Stimulated activated CD8-positive, alpha-beta memory T cell treated with anti-CD3 and anti-CD28 coated beads, Interleukin-2, amount 100 ng/mL, for 48 hours (primary cell): ENCODE measurements around the gene WBP11.
"Not testable (repeated sequence)": the region's sequence is repeated elsewhere in the genome, so short reads cannot be mapped to it uniquely, and the experiment has no call there.

ENCODE experiments used
- DNase-seq, 2 donors: peaks; one replicate each; pipeline ENCODE4 v3.0.0-alpha.2; 2020; ENCODE audit warnings: low read depth in 2 of 2

WBP11 gene

GRCh38 chr12:14772946-14773345 is 30.3 kb downstream of the WBP11 start:
- DNase-seq: no peak

GRCh38 chr12:14771651-14772137 is 31.6 kb downstream of the WBP11 start:
- no peak for DNase-seq

GRCh38 chr12:14770496-14771461 is 32.5 kb downstream of the WBP11 start:
- peak; percentile 76 to 91 for DNase-seq

GRCh38 chr12:14769969-14770495 is 33.2 kb downstream of the WBP11 start:
- peak; percentile 81 to 84 for DNase-seq

GRCh38 chr12:14769466-14769968 is 33.8 kb downstream of the WBP11 start:
- no peak for DNase-seq

DNA sequence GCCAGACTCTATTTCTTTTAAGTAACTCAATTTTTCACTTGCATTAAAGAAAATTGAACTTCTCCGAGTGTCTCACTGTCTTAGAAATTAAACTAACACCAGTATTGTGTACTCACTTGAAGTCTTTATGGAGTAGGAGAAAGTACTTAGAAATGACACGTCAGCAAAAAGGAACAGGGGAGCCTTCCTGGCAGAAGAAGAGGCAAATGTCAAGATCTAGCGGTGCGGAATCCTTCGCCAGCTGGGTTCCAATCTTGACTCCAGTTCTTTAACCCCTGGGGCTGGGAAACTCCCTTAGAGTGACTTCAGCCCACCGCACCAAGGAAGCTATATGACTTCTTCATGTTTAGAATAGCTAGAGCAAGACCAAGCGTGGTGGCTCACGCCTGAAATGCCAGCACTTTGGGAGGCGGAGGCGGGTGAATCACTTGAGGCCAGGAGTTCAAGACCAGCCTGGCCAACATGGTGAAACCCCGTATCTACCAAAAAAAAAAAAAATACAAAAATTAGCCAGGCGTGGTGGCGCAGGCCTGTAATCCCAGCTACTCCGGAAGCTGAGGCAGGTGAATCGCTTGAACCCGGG is 34.4 kb downstream of the WBP11 start:
- DNase-seq: peak; percentile 12 to 28

- DNase-seq: no peak
Observed at GRCh38 chr12:14767617-14768016, 35.7 kb downstream of the WBP11 start.

DNA sequence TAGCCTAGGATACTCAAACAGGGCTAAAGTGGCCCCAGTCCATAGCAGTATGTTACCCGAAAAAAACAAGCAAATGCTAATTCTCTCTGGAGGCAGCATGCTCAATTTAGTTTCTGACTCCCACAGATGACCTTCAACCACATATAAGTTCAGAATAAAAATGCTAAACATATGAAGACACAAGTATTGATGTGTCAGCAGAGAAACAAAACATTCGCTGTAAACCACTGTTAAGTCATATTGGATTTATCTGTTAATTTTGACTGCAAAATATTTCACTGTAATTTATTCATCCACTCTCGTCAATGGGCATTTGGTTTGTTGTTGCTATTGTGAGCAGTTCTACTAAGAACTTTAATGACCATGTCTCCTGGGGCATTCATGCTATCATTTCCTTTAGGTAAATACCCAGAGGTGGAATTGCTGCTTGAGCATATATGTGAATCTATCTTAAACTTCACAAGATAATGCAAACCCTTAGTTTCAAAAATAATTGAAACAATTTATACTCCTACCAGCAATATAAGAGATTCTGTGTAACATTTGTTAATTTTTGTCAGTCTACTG is 36.5 kb downstream of the WBP11 start:
- DNase-seq: no peak

DNA sequence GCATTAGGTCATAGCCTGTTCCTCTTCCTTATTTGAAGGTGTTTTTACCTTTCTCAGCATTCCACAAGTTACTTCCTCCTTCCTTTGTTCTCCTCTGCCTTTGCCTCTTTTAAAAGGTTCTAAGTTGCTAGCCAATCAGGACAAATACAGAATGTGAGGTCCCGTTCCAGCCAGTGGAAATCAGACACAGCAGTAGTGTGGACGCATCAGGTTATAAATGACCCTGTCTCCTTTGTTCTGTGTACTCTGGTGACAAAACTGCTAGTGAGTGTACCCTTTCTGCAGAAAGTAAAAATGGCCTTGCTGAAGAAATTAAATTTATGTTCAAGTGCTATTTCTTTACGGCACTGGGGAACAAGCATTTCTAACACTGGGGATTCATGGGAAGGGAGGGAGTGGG is 37.3 kb downstream of the WBP11 start:
- DNase-seq: not testable (repeated sequence)

GRCh38 chr12:14765398-14765797 is 37.9 kb downstream of the WBP11 start:
- no peak for DNase-seq

DNA sequence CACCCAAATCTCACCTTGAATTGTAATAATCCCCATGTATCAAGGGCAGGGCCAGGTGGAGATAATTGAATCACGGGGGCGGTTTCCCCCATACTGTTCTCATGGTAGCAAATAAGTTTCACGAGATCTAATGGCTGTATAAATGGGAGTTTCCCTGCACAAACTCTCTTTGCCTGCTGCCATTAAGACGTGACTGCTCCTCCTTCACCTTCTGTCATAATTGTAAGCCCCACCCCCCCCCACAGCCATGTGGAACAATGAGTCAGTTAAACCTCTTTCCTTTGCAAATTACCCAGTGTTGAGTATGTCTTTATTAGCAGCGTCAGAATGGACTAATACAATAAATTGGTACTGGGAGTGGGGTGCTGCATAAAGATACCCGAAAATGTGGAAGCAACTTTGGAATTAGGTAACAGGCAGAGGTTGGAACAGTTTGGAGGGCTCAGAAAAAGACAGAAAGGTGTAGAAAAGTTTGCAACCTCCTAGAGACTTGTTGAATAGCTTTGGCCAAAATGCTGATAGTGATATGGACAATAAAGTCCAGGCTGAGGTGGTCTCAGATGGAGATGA is 43.5 kb downstream of the WBP11 start:
- DNase-seq: not testable (repeated sequence)

DNA sequence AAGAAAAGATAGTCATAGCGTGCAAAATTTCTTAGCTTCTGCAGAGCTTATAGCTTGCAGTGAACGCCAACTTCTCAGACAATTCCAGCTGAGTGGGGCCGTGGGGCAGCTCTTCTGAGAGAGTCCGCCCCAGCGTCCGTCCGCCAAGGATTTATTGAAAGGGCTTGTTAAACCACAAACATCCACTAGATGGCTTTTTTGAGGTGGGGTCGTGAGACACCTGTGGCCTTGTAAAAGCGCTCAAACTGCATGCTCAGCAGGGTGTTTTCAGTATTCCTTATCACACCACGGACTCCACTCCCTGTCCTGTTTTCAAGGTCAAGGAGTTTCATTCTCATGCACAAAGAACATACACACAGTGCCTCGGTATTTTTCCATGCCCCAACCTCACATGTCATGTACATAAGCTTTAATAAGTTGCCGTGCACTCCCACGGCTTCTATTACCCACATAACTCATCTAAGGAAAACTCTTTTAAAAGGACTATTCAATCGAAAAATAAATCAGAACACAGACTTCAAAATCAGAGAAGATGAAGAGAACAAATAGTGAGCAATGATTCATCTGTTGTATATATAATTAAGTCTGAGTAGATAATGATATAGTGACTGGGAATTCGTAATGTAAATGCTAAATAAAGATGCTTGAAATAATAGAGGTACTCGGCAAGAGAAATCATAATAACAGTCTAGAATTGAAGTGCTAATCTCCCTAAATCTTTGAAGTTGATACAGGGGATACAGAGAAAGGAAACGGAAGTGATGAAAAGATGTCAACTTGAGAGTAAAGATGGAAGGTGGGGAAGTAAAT is 46.7 kb downstream of the WBP11 start:
- DNase-seq: no peak

DNA sequence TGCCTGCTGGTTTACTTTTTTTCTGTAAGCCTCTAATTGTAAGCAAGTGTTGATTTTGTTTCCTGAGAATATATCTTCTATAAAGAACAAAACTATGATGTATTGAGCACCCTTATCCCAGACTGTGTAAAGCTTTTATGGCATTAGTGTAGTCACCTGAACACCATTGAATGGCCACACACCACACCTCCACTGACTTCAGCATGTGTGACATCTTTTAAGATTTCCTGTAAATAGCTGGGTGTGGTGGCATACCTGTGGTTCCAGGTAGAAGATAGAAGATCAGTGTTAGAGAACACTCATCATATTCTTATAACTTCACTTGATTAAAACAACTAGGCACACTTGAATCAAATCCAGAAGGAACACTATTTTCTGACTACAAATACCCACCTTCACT is 51.3 kb downstream of the WBP11 start:
- no peak for DNase-seq

DNA sequence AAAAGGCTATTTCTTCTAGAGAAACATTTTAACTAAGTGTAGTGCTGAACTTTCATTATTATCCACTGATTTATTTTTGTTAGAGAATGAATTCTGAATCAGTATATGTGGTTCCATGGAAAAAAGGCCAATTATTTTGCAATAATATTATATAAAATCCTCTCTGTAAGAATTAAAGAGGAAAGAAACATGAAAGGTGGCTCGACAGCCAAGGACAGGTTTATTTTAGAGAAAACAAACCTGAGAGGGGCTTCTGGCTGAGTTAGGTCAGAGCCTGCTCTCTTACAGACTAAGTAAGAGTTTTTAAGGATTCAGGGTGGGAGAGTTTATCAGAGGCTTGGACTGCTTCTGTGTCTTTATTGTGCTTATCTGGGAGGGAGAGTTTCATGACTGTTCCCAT is 60.2 kb downstream of the WBP11 start:
- DNase-seq: no peak

DNA sequence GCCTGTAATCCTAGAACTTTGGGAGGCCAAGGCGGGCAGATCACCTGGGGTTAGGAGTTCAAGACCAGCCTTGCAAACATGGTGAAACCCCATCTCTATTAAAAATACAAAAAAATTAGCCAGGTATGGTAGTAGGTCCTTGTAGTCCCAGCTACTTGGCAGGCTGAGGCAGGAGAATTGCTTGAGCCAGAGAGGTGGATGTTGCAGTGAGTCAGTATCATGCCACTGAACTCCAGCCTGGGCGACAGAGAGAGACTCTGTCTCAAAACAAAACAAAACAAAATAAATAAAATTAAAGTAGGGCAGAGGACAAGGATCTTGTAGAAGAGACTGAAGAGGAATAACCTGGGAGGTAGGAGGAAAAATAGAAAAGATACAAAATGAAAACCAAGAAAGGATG is 61.3 kb downstream of the WBP11 start:
- no peak for DNase-seq

DNA sequence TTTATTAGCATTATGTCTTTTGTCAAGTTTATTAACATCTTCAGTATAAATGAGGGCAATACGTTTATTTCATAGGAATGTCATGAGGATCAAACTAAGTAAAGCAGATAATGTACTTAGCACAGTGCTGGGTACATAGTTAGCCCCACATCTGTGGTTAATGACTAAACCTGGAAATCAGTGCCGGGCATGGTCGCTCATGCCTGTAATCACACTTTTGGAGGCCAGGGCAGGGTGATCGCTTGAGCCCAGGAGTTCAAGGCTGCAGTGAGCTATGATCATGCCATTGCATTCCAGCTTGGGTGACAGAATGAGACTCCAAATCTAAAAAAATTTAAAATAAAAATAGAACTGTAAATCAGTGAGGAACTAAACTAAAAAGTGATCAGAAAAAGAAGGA is 62.1 kb downstream of the WBP11 start:
- no peak for DNase-seq

DNA sequence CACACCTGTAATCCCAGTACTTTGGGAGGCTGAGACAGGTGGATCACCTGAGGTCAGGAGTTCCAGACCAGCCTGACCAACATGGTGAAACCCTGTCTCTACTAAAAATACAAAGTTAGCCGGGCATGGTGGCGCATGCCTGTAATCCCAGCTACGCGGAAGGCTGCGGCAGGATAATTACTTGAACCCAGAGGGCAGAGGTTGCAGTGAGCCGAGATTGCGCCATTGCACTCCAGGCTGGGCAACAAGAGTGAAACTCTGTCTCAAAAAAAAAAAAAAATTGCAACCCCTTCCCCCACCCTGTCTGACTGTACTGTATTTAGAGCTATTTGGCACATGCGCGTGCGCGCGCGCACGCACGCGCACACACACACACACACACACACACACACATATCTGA is 66.8 kb downstream of the WBP11 start:
- not testable (repeated sequence) for DNase-seq
